ENCODE results near the gene RFT1. TPM values are rescaled to one million over a fixed set of nuclear protein-coding genes. Genes with fewer than 3 reads are reported as not detected.

RFT1 gene
- total RNA-seq, 1 experiment from 2014 or later = 33.6 TPM

GRCh38 chr3:53072653-53073552, 57.3 kb downstream of the RFT1 start (continued):
- TF ChIP-seq, protein P1, sequence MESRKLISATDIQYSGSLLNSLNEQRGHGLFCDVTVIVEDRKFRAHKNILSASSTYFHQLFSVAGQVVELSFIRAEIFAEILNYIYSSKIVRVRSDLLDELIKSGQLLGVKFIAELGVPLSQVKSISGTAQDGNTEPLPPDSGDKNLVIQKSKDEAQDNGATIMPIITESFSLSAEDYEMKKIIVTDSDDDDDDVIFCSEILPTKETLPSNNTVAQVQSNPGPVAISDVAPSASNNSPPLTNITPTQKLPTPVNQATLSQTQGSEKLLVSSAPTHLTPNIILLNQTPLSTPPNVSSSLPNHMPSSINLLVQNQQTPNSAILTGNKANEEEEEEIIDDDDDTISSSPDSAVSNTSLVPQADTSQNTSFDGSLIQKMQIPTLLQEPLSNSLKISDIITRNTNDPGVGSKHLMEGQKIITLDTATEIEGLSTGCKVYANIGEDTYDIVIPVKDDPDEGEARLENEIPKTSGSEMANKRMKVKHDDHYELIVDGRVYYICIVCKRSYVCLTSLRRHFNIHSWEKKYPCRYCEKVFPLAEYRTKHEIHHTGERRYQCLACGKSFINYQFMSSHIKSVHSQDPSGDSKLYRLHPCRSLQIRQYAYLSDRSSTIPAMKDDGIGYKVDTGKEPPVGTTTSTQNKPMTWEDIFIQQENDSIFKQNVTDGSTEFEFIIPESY (IDR thresholded peaks at IDR 0.05; ENCODE audit: extremely low read depth, insufficient replicate concordance, low read length) = no peak
- no peak for TF ChIP-seq JUND (IDR thresholded peaks at IDR 0.05)

- H4K20me1 ChIP-seq (ENCODE audit: insufficient read depth) = no peaks in the 10 kb centered on the region
- ChIA-PET POLR2A (no interaction called here), CTCF (no interaction called here), RAD21 (ENCODE audit: low non-redundant PET in 1 of 2, low total read pairs in 2 of 2, uncharacterized antibody in 2 of 2, unreplicated experiment in 2 of 2) (no interaction called here)
- no peaks in the 10 kb centered on the region for H3K36me3 ChIP-seq (ENCODE audit: control insufficient read depth in 1 of 2, insufficient read depth in 2 of 2, low read length in 2 of 2)
- no peaks in the 10 kb centered on the region for H3K9me2 ChIP-seq (ENCODE audit: insufficient read depth)
- no peak overlapping the region for H3K27ac ChIP-seq (ENCODE audit: low read depth, low read length)
- no peaks in the 10 kb centered on the region for H3K27me3 ChIP-seq (ENCODE audit: insufficient read depth, low read length)
- no peak overlapping the region for H2AFZ ChIP-seq (ENCODE audit: low read depth, low read length, poor library complexity, severe bottlenecking)
- no peak overlapping the region for H3K4me3 ChIP-seq (replicated peaks in 1 of 2; ENCODE audit: low read depth in 1 of 2, low read length in 2 of 2)
- 0 out of 2 replicates have a peak overlapping the region, but pooled peaks have one; percentile 53 for H3K9ac ChIP-seq (ENCODE audit: low read length)
- no peaks in the 10 kb centered on the region for H3K79me2 ChIP-seq (ENCODE audit: insufficient read depth, low read length)
- TF ChIP-seq ZFX (IDR thresholded peaks at IDR 0.05) = no peak
- peak overlapping the region; percentile 98 for H3K4me2 ChIP-seq (ENCODE audit: low read length)
- no peaks in the 10 kb centered on the region for H3K9me3 ChIP-seq (ENCODE audit: control insufficient read depth in 1 of 2, insufficient read depth in 1 of 2, low read depth in 1 of 2, low read length in 2 of 2)
- peaks cover 6 to 16% of the 10 kb centered on the region in 2 experiments; a peak in 3 of 4 replicates for H3K4me1 ChIP-seq (ENCODE audit: control insufficient read depth in 1 of 2, insufficient read depth in 2 of 2, low read length in 2 of 2)
- no peak for ATAC-seq
- intact Hi-C loops (cut with micrococcal nuclease) = loop anchor here (1.0 to 10.0 kb wide), 4 partner anchors 137 to 597 kb away; no protein-coding TSS in a partner anchor
- no peak for DNase-seq (ENCODE audit: low read depth, low spot score)
- BruUV-seq (replicated peaks) = no TSS peak
These were observed 58.3 kb downstream of the RFT1 start for GRCh38 chr3:53071882-53072431.
